Mucosa of descending colon (tissue), 3 donors: ENCODE results near the gene TWSG1. TPM values are rescaled to one million over a fixed set of nuclear protein-coding genes. Genes with fewer than 3 reads are reported as not detected.
A peak's percentile ranks its signal among the peaks of the same experiment; 100 is the strongest.

ENCODE experiments used
- ATAC-seq: fragments of 200-7000 bp; cut with Tn5 transposase; one replicate; pipeline ENCODE4 v1.9.1; 2020; ENCODE audit warnings: mild to moderate bottlenecking, moderate library complexity
- DNase-seq, 3 donors: peaks; one replicate each; pipeline ENCODE4 v3.0.0-alpha.2; 2020
- H3K36me3 ChIP-seq: fragments of 200-600 bp; one replicate; pipeline ENCODE4 v1.8.0; 2021; ENCODE audit warnings: low read depth, mild to moderate bottlenecking
- H3K4me1 ChIP-seq: fragments of 200-600 bp; one replicate; pipeline ENCODE4 v1.8.0; 2021; ENCODE audit warnings: low read depth, mild to moderate bottlenecking
- H3K4me3 ChIP-seq: fragments of 200-600 bp; one replicate; pipeline ENCODE4 v1.8.0; 2021; ENCODE audit warnings: mild to moderate bottlenecking
- H3K9me3 ChIP-seq: fragments of 200-600 bp; one replicate; pipeline ENCODE4 v1.8.0; 2021; ENCODE audit warnings: mild to moderate bottlenecking
- CTCF ChIP-seq: fragments of 200-600 bp; IDR thresholded peaks from one replicate; pipeline ENCODE4 v1.8.0; 2022; ENCODE audit warnings: antibody characterized with exemption, mild to moderate bottlenecking
- intact Hi-C, 2 donors: fragments of 100-400 bp; cut with DNase I in 1 of 2; cut with micrococcal nuclease in 1 of 2; formaldehyde crosslinking; loops; one replicate each; pipeline versions ENCODE4 v1.11.0 to v1.11.1; 2022; cut with DNase I, micrococcal nuclease
- long read RNA-seq, 2 donors: library from polyadenylated mRNA; unstranded; transcript quantifications; one replicate each; pipeline ENCODE4 v2.0.0, GENCODE V29; 2019 to 2021
- total RNA-seq, 3 donors: library from RNA; stranded (reverse); fragmentation: NEBNext Ultra II Directional in 2 of 3; extraction: Animal tissue kit (Norgen Biotek cat#: 25700) in 2 of 3; gene quantifications; one replicate each; pipeline versions ENCODE4 v1.2.1 to v1.2.4, GENCODE V29; 2021 to 2023
- donor health status: DM: no; HTN: no; CAD: no; lungs with moderate emphysema.
- donor health status: DM: no; HTN: no; CAD: no.
- donor health status: DM: no; HTN: yes; CAD: no.

Gene TWSG1
- total RNA-seq = 10 to 100 TPM; 10.5 to 45.3 (median 17.8) TPM
- long read RNA-seq, donor 1, transcript TWSG1-201 (5 exons, 3,756 nt) = major isoform, 63 of 69 reads
- long read RNA-seq, donor 1, partial matches to known transcripts = 0 of 69 reads
- long read RNA-seq, donor 1, other reads (novel, unspliced or antisense) = 6 of 69 reads
- long read RNA-seq, donor 2, partial matches to known transcripts = 0 of 5 reads
- long read RNA-seq, donor 2, other reads (novel, unspliced or antisense) = 2 of 5 reads

GRCh38 chr18:9334329-9334972 lies at the start of gene TWSG1:
TWSG1 (plus strand) TSS chr18:9334773; CDS start chr18:9337230, 2,457 bp downstream.
- H3K36me3 ChIP-seq = no peaks in the 10 kb centered on the region
- H3K9me3 ChIP-seq = no peaks in the 10 kb centered on the region
- intact Hi-C loops = loop anchor here in 1 of 2 donors (10.0 kb wide), 2 partner anchors 60 to 260 kb away; no protein-coding TSS in a partner anchor
- H3K4me3 ChIP-seq = peak within 1 kb of the TSS; percentile 52
- peak; percentile 94 to 96 (median 95) for DNase-seq
- peak; percentile 95 for ATAC-seq
- H3K4me1 ChIP-seq = peaks cover 4% of the 10 kb centered on the region
- TF ChIP-seq CTCF = peak; percentile 28

DNA sequence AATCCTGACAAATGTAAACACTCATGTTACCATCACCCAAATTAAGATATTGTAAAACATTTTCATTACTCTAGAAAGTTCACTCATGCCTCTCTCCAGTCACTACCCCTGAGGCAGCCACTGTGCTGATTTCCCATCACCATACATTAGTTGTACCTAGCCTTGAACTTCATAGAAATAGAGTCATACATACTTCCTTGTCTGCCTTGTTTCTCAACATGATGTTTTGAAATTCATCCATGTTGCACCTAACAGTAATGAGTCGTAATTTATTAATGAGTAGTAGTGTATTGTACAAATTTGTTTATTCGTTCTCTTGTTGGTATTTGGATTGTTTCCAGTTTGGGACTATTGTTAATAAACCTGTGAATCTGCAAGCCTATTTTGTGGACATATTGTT lies 49.0 kb upstream of the TWSG1 start:
- no peak for TF ChIP-seq CTCF
- Histone ChIP-seq H3K9me3 (no peaks in the 10 kb centered on the region), H3K4me3 (no peak overlapping the region), H3K4me1 (no peaks in the 10 kb centered on the region), H3K36me3 (no peaks in the 10 kb centered on the region)
- intact Hi-C loops = no loop called here
- DNase-seq (no peak), ATAC-seq (no peak)

- no peaks in the 10 kb centered on the region for H3K9me3 ChIP-seq
- H3K4me3 ChIP-seq = no peak overlapping the region
- no peak for TF ChIP-seq CTCF
- DNase-seq = no peak
- intact Hi-C loops = no loop called here
- H3K36me3 ChIP-seq = no peaks in the 10 kb centered on the region
- no peak for ATAC-seq
- H3K4me1 ChIP-seq = no peaks in the 10 kb centered on the region
Observed at GRCh38 chr18:9287036-9287435, 47.5 kb upstream of the TWSG1 start.

DNA sequence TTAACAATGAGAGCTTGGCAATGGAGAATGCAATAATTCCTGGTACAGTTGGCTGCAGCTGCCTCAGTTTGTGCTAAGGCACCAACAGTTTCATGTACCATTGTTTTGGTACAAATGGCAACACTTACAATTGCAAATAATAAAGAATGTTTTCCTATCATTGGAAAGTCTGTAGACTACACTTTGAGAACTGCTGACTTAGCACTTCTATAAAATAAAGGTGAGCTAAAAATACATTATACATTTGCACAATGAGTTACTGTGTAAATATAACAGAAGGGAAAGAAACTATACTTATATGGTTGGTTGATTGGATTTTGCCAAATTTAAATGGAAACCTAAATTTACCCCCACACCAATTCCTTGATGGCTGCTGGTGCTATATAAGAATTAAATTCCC lies 44.9 kb upstream of the TWSG1 start:
- Histone ChIP-seq H3K9me3 (peaks cover 15% of the 10 kb centered on the region), H3K4me1 (no peaks in the 10 kb centered on the region), H3K4me3 (no peak overlapping the region), H3K36me3 (no peaks in the 10 kb centered on the region)
- intact Hi-C loops = no loop called here
- no peak for ATAC-seq
- no peak for DNase-seq
- no peak for TF ChIP-seq CTCF

DNA sequence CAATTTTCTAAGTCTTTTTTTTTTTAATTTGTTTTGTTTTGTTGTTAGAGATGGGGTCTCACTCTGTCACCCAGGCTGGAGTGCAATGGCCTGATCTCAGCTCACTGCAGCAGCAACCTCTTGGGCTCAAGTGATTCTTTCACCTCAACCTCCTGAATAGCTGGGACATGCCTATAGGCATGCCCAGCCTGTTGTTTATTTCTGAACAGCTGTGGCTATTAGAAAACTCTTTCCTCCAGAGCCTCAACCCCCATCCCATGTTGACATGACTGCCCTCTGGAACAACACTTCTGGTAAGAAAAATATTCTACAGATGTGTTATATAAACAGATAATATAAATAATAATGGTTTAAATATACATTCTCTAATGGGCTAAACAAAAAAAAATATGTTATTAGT lies 44.4 kb upstream of the TWSG1 start:
- DNase-seq (no peak), ATAC-seq (no peak)
- H3K4me1 ChIP-seq = no peaks in the 10 kb centered on the region
- intact Hi-C loops = no loop called here
- H3K36me3 ChIP-seq = no peaks in the 10 kb centered on the region
- no peak overlapping the region for H3K4me3 ChIP-seq
- TF ChIP-seq CTCF = no peak
- H3K9me3 ChIP-seq = peaks cover 15% of the 10 kb centered on the region
